ENCODE data around the gene GFOD2.
"Not testable (repeated sequence)": the region's sequence is repeated elsewhere in the genome, so short reads cannot be mapped to it uniquely, and the experiment has no call there.

DNA sequence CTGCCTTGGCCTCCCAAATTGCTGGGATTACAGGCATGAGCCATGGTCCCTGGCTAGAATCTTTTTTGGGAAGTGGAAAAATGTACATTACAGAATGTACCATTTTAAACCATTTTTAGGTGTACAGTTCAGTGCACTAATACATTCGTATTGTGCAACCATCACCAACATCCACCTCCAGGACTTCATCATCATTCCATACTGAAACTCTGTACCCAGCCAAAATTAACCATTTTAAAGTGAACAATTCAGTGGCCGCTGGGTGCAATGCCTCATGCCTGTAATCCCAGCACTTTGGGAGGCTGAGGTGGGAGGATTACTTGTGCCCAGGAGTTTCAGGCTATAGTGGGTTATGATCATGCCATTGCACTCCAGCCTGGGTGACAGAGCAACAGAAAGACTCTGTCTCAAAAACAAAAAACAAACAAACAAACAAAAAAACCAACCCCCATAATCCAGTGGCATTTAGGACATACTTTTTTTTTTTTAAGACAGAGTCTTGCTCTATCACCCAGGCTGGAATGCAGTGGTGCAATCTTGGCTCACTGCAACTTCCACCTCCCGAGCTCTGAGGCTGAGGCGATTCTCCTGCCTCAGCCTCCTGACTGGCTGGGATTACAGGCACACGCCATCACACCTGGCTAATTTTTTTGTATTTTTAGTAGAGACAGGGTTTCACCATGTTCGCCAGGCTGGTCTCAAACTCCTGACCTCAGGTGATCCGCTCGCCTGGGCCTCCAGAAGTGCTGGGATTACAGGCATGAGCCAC is 25.4 kb downstream of the GFOD2 start:
- TF ChIP-seq, protein P1, sequence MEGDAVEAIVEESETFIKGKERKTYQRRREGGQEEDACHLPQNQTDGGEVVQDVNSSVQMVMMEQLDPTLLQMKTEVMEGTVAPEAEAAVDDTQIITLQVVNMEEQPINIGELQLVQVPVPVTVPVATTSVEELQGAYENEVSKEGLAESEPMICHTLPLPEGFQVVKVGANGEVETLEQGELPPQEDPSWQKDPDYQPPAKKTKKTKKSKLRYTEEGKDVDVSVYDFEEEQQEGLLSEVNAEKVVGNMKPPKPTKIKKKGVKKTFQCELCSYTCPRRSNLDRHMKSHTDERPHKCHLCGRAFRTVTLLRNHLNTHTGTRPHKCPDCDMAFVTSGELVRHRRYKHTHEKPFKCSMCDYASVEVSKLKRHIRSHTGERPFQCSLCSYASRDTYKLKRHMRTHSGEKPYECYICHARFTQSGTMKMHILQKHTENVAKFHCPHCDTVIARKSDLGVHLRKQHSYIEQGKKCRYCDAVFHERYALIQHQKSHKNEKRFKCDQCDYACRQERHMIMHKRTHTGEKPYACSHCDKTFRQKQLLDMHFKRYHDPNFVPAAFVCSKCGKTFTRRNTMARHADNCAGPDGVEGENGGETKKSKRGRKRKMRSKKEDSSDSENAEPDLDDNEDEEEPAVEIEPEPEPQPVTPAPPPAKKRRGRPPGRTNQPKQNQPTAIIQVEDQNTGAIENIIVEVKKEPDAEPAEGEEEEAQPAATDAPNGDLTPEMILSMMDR (tag by site-specific recombination; IDR thresholded peaks at IDR 0.05): not testable (repeated sequence)
- TF ChIP-seq, protein P2, sequence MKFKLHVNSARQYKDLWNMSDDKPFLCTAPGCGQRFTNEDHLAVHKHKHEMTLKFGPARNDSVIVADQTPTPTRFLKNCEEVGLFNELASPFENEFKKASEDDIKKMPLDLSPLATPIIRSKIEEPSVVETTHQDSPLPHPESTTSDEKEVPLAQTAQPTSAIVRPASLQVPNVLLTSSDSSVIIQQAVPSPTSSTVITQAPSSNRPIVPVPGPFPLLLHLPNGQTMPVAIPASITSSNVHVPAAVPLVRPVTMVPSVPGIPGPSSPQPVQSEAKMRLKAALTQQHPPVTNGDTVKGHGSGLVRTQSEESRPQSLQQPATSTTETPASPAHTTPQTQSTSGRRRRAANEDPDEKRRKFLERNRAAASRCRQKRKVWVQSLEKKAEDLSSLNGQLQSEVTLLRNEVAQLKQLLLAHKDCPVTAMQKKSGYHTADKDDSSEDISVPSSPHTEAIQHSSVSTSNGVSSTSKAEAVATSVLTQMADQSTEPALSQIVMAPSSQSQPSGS (tag by site-specific recombination; IDR thresholded peaks at IDR 0.05; ENCODE audit: low read depth): not testable (repeated sequence)
- TF ChIP-seq ZNF510 (tag by site-specific recombination; IDR thresholded peaks at IDR 0.05; ENCODE audit: insufficient replicate concordance); SP3 (tag by site-specific recombination; IDR thresholded peaks at IDR 0.05); KLF7 (tag by site-specific recombination; IDR thresholded peaks at IDR 0.05; ENCODE audit: borderline replicate concordance); ZNF561 (tag by site-specific recombination; IDR thresholded peaks at IDR 0.05; ENCODE audit: borderline replicate concordance); ZNF132 (tag by site-specific recombination; IDR thresholded peaks at IDR 0.05; ENCODE audit: borderline replicate concordance): not testable (repeated sequence)
- TF ChIP-seq, protein P3, sequence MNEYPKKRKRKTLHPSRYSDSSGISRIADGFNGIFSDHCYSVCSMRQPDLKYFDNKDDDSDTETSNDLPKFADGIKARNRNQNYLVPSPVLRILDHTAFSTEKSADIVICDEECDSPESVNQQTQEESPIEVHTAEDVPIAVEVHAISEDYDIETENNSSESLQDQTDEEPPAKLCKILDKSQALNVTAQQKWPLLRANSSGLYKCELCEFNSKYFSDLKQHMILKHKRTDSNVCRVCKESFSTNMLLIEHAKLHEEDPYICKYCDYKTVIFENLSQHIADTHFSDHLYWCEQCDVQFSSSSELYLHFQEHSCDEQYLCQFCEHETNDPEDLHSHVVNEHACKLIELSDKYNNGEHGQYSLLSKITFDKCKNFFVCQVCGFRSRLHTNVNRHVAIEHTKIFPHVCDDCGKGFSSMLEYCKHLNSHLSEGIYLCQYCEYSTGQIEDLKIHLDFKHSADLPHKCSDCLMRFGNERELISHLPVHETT (tag by site-specific recombination; IDR thresholded peaks at IDR 0.05): not testable (repeated sequence)

Measured in HEK293 (cell line).